Esophagus muscularis mucosa (tissue), 4 donors: ENCODE results near the gene ZNF208.

Source experiments
- EP300 ChIP-seq: sonication (generic); formaldehyde crosslinking; IDR thresholded peaks from one replicate; pipeline ENCODE4 v1.6.1; 2017; ENCODE audit warnings: antibody characterized with exemption
- POLR2A ChIP-seq: fragments of 450-650 bp; IDR thresholded peaks from one replicate; pipeline ENCODE4 v1.6.1; 2017; ENCODE audit warnings: antibody characterized with exemption, moderate library complexity, mild to moderate bottlenecking, low read depth
- POLR2AphosphoS5 ChIP-seq, 2 donors: sonication (generic); formaldehyde crosslinking; IDR thresholded peaks; one replicate each; pipeline ENCODE4 v1.6.1; 2017; ENCODE audit warnings: antibody characterized with exemption in 2 of 2
- TF ChIP-seq, protein P1 (sequence below), 3 experiments: fragments of 200-600 bp in 2 of 3; fragments of 450-650 bp in 1 of 3; sonication (generic) in 2 of 3; IDR thresholded peaks; one replicate each; pipeline ENCODE4 v1.5.1; 2017 to 2019; ENCODE audit warnings: antibody characterized with exemption in 3 of 3, mild to moderate bottlenecking in 2 of 3, moderate library complexity in 1 of 3

DNA sequence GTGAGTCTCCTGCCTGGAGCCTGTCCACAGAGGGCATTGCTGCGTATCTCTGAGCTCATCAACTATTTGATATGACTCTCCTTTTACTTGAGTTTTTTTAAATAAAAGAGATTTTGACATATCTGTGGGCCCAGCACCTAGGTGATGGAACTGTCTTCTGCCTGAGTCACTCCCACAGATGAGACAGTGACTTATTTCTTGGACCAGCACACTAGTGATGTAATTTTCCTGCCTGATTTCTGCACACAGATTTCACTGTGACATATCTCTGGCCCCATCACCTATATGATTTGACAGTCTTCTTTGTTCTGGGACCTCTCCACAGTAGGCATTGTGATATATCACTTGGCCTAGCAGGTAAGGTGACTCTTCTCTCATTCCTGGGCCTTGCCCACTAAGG, 108.2 kb downstream of the ZNF208 start:
- TF ChIP-seq, protein P1, sequence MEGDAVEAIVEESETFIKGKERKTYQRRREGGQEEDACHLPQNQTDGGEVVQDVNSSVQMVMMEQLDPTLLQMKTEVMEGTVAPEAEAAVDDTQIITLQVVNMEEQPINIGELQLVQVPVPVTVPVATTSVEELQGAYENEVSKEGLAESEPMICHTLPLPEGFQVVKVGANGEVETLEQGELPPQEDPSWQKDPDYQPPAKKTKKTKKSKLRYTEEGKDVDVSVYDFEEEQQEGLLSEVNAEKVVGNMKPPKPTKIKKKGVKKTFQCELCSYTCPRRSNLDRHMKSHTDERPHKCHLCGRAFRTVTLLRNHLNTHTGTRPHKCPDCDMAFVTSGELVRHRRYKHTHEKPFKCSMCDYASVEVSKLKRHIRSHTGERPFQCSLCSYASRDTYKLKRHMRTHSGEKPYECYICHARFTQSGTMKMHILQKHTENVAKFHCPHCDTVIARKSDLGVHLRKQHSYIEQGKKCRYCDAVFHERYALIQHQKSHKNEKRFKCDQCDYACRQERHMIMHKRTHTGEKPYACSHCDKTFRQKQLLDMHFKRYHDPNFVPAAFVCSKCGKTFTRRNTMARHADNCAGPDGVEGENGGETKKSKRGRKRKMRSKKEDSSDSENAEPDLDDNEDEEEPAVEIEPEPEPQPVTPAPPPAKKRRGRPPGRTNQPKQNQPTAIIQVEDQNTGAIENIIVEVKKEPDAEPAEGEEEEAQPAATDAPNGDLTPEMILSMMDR (IDR thresholded peaks at IDR 0.05) = no peak
- TF ChIP-seq POLR2A = no peak
- TF ChIP-seq EP300 = no peak
- no peak for TF ChIP-seq POLR2AphosphoS5 (IDR thresholded peaks at IDR 0.05)
